ENCODE results near the gene COLEC11.

GRCh38 chr2:3631161-3631850 lies 36.4 kb downstream of the COLEC11 start:
- no peak for TF ChIP-seq CTCF (IDR thresholded peaks at IDR 0.05)
- no peak for TF ChIP-seq POLR2A (IDR thresholded peaks at IDR 0.05)

Measured in esophagus squamous epithelium (tissue), 4 donors.